ENCODE results near the gene SLC22A4.

Gene SLC22A4

GRCh38 chr5:132256783-132257130 lies 37.4 kb upstream of the SLC22A4 start:
- H3K9me2 ChIP-seq (replicated peaks; ENCODE audit: insufficient read depth, low read length), result no peaks in the 10 kb centered on the region
- no peak overlapping the region for H3K4me3 ChIP-seq (ENCODE audit: low read length)
- no peak overlapping the region for H3K27ac ChIP-seq (ENCODE audit: low read length)
- no peaks in the 10 kb centered on the region for H3K36me3 ChIP-seq (replicated peaks; ENCODE audit: insufficient read depth, low read length)
- no peak overlapping the region for H3K9ac ChIP-seq (ENCODE audit: low read length)
- H3F3A ChIP-seq (ENCODE audit: insufficient read depth, low read length), result no peaks in the 10 kb centered on the region
- H2AFZ ChIP-seq (ENCODE audit: low read length), result no peak overlapping the region
- DNase-seq, result no peak
- H3K79me2 ChIP-seq (ENCODE audit: low read length), result no peaks in the 10 kb centered on the region
- no peaks in the 10 kb centered on the region for H4K20me1 ChIP-seq (ENCODE audit: insufficient read depth, low read length)
- no peaks in the 10 kb centered on the region for H3K4me1 ChIP-seq (ENCODE audit: low read length)
- no peaks in the 10 kb centered on the region for H3K27me3 ChIP-seq (replicated peaks; ENCODE audit: insufficient read depth, low read length)
- TF ChIP-seq EZH2phosphoT487 (IDR thresholded peaks at IDR 0.05; ENCODE audit: low read length), result no peak
- TF ChIP-seq EZH2 (optimal IDR thresholded peaks at IDR 0.05; ENCODE audit: low read depth, low read length), result no peak
- TF ChIP-seq, protein P1, sequence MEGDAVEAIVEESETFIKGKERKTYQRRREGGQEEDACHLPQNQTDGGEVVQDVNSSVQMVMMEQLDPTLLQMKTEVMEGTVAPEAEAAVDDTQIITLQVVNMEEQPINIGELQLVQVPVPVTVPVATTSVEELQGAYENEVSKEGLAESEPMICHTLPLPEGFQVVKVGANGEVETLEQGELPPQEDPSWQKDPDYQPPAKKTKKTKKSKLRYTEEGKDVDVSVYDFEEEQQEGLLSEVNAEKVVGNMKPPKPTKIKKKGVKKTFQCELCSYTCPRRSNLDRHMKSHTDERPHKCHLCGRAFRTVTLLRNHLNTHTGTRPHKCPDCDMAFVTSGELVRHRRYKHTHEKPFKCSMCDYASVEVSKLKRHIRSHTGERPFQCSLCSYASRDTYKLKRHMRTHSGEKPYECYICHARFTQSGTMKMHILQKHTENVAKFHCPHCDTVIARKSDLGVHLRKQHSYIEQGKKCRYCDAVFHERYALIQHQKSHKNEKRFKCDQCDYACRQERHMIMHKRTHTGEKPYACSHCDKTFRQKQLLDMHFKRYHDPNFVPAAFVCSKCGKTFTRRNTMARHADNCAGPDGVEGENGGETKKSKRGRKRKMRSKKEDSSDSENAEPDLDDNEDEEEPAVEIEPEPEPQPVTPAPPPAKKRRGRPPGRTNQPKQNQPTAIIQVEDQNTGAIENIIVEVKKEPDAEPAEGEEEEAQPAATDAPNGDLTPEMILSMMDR (IDR thresholded peaks at IDR 0.05; ENCODE audit: low read length), result no peak
- H3K9me3 ChIP-seq (replicated peaks; ENCODE audit: insufficient read depth, low read length), result no peaks in the 10 kb centered on the region
- no peak overlapping the region for H3K4me2 ChIP-seq (ENCODE audit: low read depth, low read length)

- no peak within 1 kb of the TSS for H2AFZ ChIP-seq (ENCODE audit: low read length)
- no peak within 1 kb of the TSS for H3K4me3 ChIP-seq (ENCODE audit: low read length)
- no peaks in the 10 kb centered on the region for H3K4me1 ChIP-seq (ENCODE audit: low read length)
- TF ChIP-seq, protein P1 (IDR thresholded peaks at IDR 0.05; ENCODE audit: low read length), result no peak
- no peak for TF ChIP-seq EZH2 (optimal IDR thresholded peaks at IDR 0.05; ENCODE audit: low read depth, low read length)
- TF ChIP-seq EZH2phosphoT487 (IDR thresholded peaks at IDR 0.05; ENCODE audit: low read length), result no peak
- H3K79me2 ChIP-seq (ENCODE audit: low read length), result no peaks in the 10 kb centered on the region
- DNase-seq, result no peak
- no peaks in the 10 kb centered on the region for H3F3A ChIP-seq (ENCODE audit: insufficient read depth, low read length)
- H4K20me1 ChIP-seq (ENCODE audit: insufficient read depth, low read length), result no peaks in the 10 kb centered on the region
- no peaks in the 10 kb centered on the region for H3K36me3 ChIP-seq (replicated peaks; ENCODE audit: insufficient read depth, low read length)
- no peaks in the 10 kb centered on the region for H3K9me3 ChIP-seq (replicated peaks; ENCODE audit: insufficient read depth, low read length)
- no peaks in the 10 kb centered on the region for H3K27me3 ChIP-seq (replicated peaks; ENCODE audit: insufficient read depth, low read length)
- H3K9me2 ChIP-seq (replicated peaks; ENCODE audit: insufficient read depth, low read length), result no peaks in the 10 kb centered on the region
- H3K27ac ChIP-seq (ENCODE audit: low read length), result no peak within 1 kb of the TSS
- no peak within 1 kb of the TSS for H3K4me2 ChIP-seq (ENCODE audit: low read depth, low read length)
- no peak within 1 kb of the TSS for H3K9ac ChIP-seq (ENCODE audit: low read length)
Observed at GRCh38 chr5:132257131-132258101, 36.8 kb upstream of the SLC22A4 start, which contains the start of gene PDLIM4. Gene PDLIM4 (plus strand): TSS chr5:132257696. CDS start chr5:132257735, 39 bp downstream.

- no peak overlapping the region for H3K4me2 ChIP-seq (ENCODE audit: low read depth, low read length)
- H3K27ac ChIP-seq (ENCODE audit: low read length), result no peak overlapping the region
Observed at GRCh38 chr5:132258102-132259068, 35.8 kb upstream of the SLC22A4 start.

More at GRCh38 chr5:132258102-132259068, 35.8 kb upstream of the SLC22A4 start:
- no peaks in the 10 kb centered on the region for H3F3A ChIP-seq (ENCODE audit: insufficient read depth, low read length)
- no peak for DNase-seq
- no peaks in the 10 kb centered on the region for H4K20me1 ChIP-seq (ENCODE audit: insufficient read depth, low read length)
- no peaks in the 10 kb centered on the region for H3K9me2 ChIP-seq (replicated peaks; ENCODE audit: insufficient read depth, low read length)
- no peaks in the 10 kb centered on the region for H3K27me3 ChIP-seq (replicated peaks; ENCODE audit: insufficient read depth, low read length)
- TF ChIP-seq EZH2 (optimal IDR thresholded peaks at IDR 0.05; ENCODE audit: low read depth, low read length) (no peak), EZH2phosphoT487 (IDR thresholded peaks at IDR 0.05; ENCODE audit: low read length) (no peak)
- TF ChIP-seq, protein P1 (IDR thresholded peaks at IDR 0.05; ENCODE audit: low read length), result no peak
- no peaks in the 10 kb centered on the region for H3K36me3 ChIP-seq (replicated peaks; ENCODE audit: insufficient read depth, low read length)
- no peak overlapping the region for H3K4me3 ChIP-seq (ENCODE audit: low read length)
- no peaks in the 10 kb centered on the region for H3K79me2 ChIP-seq (ENCODE audit: low read length)
- H2AFZ ChIP-seq (ENCODE audit: low read length), result no peak overlapping the region
- H3K9ac ChIP-seq (ENCODE audit: low read length), result no peak overlapping the region
- H3K4me1 ChIP-seq (ENCODE audit: low read length), result no peaks in the 10 kb centered on the region
- H3K9me3 ChIP-seq (replicated peaks; ENCODE audit: insufficient read depth, low read length), result no peaks in the 10 kb centered on the region

All from MM.1S (cell line).